ENCODE measurements around the gene ECHDC3. TPM values are rescaled to one million over a fixed set of nuclear protein-coding genes. Genes with fewer than 3 reads are reported as not detected.

ECHDC3 gene
- total RNA-seq, 1 experiment from 2014 or later = 13.0 TPM

- Histone ChIP-seq H4K20me1 (ENCODE audit: insufficient read depth) (no peaks in the 10 kb centered on the region), H3K36me3 (ENCODE audit: control insufficient read depth in 1 of 2, insufficient read depth in 2 of 2, low read length in 2 of 2) (no peaks in the 10 kb centered on the region), H3K9me3 (ENCODE audit: control insufficient read depth in 1 of 2, insufficient read depth in 1 of 2, low read depth in 1 of 2, low read length in 2 of 2) (no peaks in the 10 kb centered on the region), H3K79me2 (ENCODE audit: insufficient read depth, low read length) (no peaks in the 10 kb centered on the region), H3K4me2 (ENCODE audit: low read length) (no peak overlapping the region), H2AFZ (ENCODE audit: low read depth, low read length, poor library complexity, severe bottlenecking) (no peak overlapping the region), H3K27ac (ENCODE audit: low read depth, low read length) (no peak overlapping the region), H3K9ac (ENCODE audit: low read length) (no peak overlapping the region), H3K27me3 (ENCODE audit: insufficient read depth, low read length) (no peaks in the 10 kb centered on the region), H3K4me3 (replicated peaks in 1 of 2; ENCODE audit: low read depth in 1 of 2, low read length in 2 of 2) (no peak overlapping the region), H3K9me2 (ENCODE audit: insufficient read depth) (no peaks in the 10 kb centered on the region), H3K4me1 (ENCODE audit: control insufficient read depth in 1 of 2, insufficient read depth in 2 of 2, low read length in 2 of 2) (no peaks in the 10 kb centered on the region)
- ATAC-seq = no peak
- intact Hi-C loops (cut with micrococcal nuclease) = no loop called here
- POLR2A ChIA-PET = no interaction called here
- no TSS peak for BruUV-seq (replicated peaks)
- no peak for DNase-seq (ENCODE audit: low read depth, low spot score)
- RAD21 ChIA-PET (ENCODE audit: low non-redundant PET in 1 of 2, low total read pairs in 2 of 2, uncharacterized antibody in 2 of 2, unreplicated experiment in 2 of 2) = no interaction called here
- TF ChIP-seq EGR1 (IDR thresholded peaks at IDR 0.05; ENCODE audit: low read depth) (no peak), CTCF (IDR thresholded peaks at IDR 0.05 in 2 of 3, conservative IDR thresholded peaks at IDR 0.05 in 1 of 3; ENCODE audit: borderline replicate concordance in 1 of 3, insufficient read depth in 1 of 3, low read depth in 2 of 3, low read length in 2 of 3) (no peak), EZH2 (IDR thresholded peaks at IDR 0.05) (no peak), ZFX (IDR thresholded peaks at IDR 0.05) (no peak), SIN3A (IDR thresholded peaks at IDR 0.05; ENCODE audit: low read depth) (no peak)
- CTCF ChIA-PET = no interaction called here
Observed at GRCh38 chr10:11704092-11704491, 38.1 kb upstream of the ECHDC3 start.

DNA sequence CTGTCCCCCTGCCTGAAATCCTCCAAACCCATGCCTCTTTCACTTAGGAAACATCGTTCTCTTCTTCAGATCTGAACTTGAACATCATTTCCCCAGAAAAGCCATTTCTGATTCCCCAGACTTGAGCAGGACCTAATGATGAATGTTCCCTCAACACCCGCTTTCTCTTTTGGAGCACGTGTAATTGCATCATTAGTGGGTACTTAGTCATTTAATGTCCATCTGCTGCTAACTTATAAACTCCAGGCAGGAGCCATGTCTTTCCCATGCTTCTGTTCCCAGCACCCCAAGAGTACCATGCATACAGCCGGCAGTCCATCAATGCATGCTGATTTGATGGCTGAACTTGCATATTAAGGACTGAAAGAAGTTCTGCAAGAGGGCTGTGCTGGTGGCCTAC is 36.5 kb upstream of the ECHDC3 start:
- DNase-seq (ENCODE audit: low read depth, low spot score) (no peak), ATAC-seq (no peak)
- Histone ChIP-seq H4K20me1 (ENCODE audit: insufficient read depth) (no peaks in the 10 kb centered on the region), H3K4me2 (ENCODE audit: low read length) (no peak overlapping the region), H3K27ac (ENCODE audit: low read depth, low read length) (no peak overlapping the region), H3K9ac (ENCODE audit: low read length) (no peak overlapping the region), H3K36me3 (ENCODE audit: control insufficient read depth in 1 of 2, insufficient read depth in 2 of 2, low read length in 2 of 2) (no peaks in the 10 kb centered on the region), H3K27me3 (ENCODE audit: insufficient read depth, low read length) (no peaks in the 10 kb centered on the region), H3K4me3 (replicated peaks in 1 of 2; ENCODE audit: low read depth in 1 of 2, low read length in 2 of 2) (no peak overlapping the region), H3K9me3 (ENCODE audit: control insufficient read depth in 1 of 2, insufficient read depth in 1 of 2, low read depth in 1 of 2, low read length in 2 of 2) (no peaks in the 10 kb centered on the region), H3K4me1 (ENCODE audit: control insufficient read depth in 1 of 2, insufficient read depth in 2 of 2, low read length in 2 of 2) (no peaks in the 10 kb centered on the region), H3K9me2 (ENCODE audit: insufficient read depth) (no peaks in the 10 kb centered on the region), H2AFZ (ENCODE audit: low read depth, low read length, poor library complexity, severe bottlenecking) (no peak overlapping the region), H3K79me2 (ENCODE audit: insufficient read depth, low read length) (no peaks in the 10 kb centered on the region)
- ChIA-PET CTCF (no interaction called here), POLR2A (no interaction called here), RAD21 (ENCODE audit: low non-redundant PET in 1 of 2, low total read pairs in 2 of 2, uncharacterized antibody in 2 of 2, unreplicated experiment in 2 of 2) (no interaction called here)
- BruUV-seq (replicated peaks) = no TSS peak
- intact Hi-C loops (cut with micrococcal nuclease) = no loop called here
- TF ChIP-seq, protein P1, sequence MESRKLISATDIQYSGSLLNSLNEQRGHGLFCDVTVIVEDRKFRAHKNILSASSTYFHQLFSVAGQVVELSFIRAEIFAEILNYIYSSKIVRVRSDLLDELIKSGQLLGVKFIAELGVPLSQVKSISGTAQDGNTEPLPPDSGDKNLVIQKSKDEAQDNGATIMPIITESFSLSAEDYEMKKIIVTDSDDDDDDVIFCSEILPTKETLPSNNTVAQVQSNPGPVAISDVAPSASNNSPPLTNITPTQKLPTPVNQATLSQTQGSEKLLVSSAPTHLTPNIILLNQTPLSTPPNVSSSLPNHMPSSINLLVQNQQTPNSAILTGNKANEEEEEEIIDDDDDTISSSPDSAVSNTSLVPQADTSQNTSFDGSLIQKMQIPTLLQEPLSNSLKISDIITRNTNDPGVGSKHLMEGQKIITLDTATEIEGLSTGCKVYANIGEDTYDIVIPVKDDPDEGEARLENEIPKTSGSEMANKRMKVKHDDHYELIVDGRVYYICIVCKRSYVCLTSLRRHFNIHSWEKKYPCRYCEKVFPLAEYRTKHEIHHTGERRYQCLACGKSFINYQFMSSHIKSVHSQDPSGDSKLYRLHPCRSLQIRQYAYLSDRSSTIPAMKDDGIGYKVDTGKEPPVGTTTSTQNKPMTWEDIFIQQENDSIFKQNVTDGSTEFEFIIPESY (IDR thresholded peaks at IDR 0.05; ENCODE audit: extremely low read depth, insufficient replicate concordance, low read length) = no peak
- TF ChIP-seq, protein P2, sequence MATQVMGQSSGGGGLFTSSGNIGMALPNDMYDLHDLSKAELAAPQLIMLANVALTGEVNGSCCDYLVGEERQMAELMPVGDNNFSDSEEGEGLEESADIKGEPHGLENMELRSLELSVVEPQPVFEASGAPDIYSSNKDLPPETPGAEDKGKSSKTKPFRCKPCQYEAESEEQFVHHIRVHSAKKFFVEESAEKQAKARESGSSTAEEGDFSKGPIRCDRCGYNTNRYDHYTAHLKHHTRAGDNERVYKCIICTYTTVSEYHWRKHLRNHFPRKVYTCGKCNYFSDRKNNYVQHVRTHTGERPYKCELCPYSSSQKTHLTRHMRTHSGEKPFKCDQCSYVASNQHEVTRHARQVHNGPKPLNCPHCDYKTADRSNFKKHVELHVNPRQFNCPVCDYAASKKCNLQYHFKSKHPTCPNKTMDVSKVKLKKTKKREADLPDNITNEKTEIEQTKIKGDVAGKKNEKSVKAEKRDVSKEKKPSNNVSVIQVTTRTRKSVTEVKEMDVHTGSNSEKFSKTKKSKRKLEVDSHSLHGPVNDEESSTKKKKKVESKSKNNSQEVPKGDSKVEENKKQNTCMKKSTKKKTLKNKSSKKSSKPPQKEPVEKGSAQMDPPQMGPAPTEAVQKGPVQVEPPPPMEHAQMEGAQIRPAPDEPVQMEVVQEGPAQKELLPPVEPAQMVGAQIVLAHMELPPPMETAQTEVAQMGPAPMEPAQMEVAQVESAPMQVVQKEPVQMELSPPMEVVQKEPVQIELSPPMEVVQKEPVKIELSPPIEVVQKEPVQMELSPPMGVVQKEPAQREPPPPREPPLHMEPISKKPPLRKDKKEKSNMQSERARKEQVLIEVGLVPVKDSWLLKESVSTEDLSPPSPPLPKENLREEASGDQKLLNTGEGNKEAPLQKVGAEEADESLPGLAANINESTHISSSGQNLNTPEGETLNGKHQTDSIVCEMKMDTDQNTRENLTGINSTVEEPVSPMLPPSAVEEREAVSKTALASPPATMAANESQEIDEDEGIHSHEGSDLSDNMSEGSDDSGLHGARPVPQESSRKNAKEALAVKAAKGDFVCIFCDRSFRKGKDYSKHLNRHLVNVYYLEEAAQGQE (IDR thresholded peaks at IDR 0.05; ENCODE audit: low read depth) = no peak
- TF ChIP-seq ATF3 (IDR thresholded peaks at IDR 0.05) (no peak), RAD21 (IDR thresholded peaks at IDR 0.05; ENCODE audit: low read depth) (no peak), POLR2AphosphoS5 (IDR thresholded peaks at IDR 0.05; ENCODE audit: low read depth, low read length) (no peak), ZNF274 (IDR thresholded peaks at IDR 0.05; ENCODE audit: low read depth, low read length) (no peak), YY1 (IDR thresholded peaks at IDR 0.05; ENCODE audit: extremely low read depth, insufficient replicate concordance, low read depth, low read length) (no peak), ZFX (IDR thresholded peaks at IDR 0.05) (no peak), JUND (IDR thresholded peaks at IDR 0.05) (no peak)
